SK-N-MC (cell line): ENCODE measurements around the gene SLC25A38.
"Not testable (repeated sequence)": the region's sequence is repeated elsewhere in the genome, so short reads cannot be mapped to it uniquely, and the experiment has no call there.

Experiments
- DNase-seq: peaks from one replicate; pipeline ENCODE4 v3.0.0-alpha.2; 2011; ENCODE audit warnings: low read depth, low spot score
- H3K27ac ChIP-seq: fragments of 200-600 bp; sonication (generic); 2 replicates; pipeline ENCODE4 v1.5.1; 2016; ENCODE audit warnings: mixed run types
- H3K36me3 ChIP-seq: fragments of 200-600 bp; sonication (generic); 2 replicates; pipeline ENCODE4 v1.6.1; 2017; ENCODE audit warnings: antibody characterized with exemption, low read length, mixed read lengths; ENCODE audit not compliant: insufficient read depth
- H3K4me3 ChIP-seq: fragments of 200-600 bp; sonication (generic); 2 replicates; pipeline ENCODE4 v1.5.1; 2016
- H3K9ac ChIP-seq: fragments of 200-600 bp; sonication (generic); 2 replicates; pipeline ENCODE4 v1.8.0; 2017; ENCODE audit warnings: mixed run types, mixed read lengths; ENCODE audit not compliant: insufficient read length
- H3K9me3 ChIP-seq: fragments of 200-600 bp; sonication (generic); 2 replicates; pipeline ENCODE4 v1.6.1; 2017; ENCODE audit warnings: low read depth, mild to moderate bottlenecking, antibody characterized with exemption, low read length, moderate library complexity, mixed read lengths
- EZH2 ChIP-seq: fragments of 200-600 bp; sonication (generic); IDR thresholded peaks from one replicate; pipeline ENCODE4 v1.6.1; 2017; ENCODE audit warnings: antibody characterized with exemption
- FOXP2 ChIP-seq: optimal IDR thresholded peaks from 2 replicates; pipeline ENCODE3; 2011; ENCODE audit warnings: mild to moderate bottlenecking, moderate library complexity; ENCODE audit not compliant: insufficient read depth; ENCODE audit errors: extremely low read length, control extremely low read depth
- POLR2AphosphoS5 ChIP-seq: IDR thresholded peaks from 2 replicates; pipeline ENCODE4 v1.6.1; 2012; ENCODE audit warnings: mild to moderate bottlenecking, low read depth, low read length, borderline replicate concordance

Gene SLC25A38

DNA sequence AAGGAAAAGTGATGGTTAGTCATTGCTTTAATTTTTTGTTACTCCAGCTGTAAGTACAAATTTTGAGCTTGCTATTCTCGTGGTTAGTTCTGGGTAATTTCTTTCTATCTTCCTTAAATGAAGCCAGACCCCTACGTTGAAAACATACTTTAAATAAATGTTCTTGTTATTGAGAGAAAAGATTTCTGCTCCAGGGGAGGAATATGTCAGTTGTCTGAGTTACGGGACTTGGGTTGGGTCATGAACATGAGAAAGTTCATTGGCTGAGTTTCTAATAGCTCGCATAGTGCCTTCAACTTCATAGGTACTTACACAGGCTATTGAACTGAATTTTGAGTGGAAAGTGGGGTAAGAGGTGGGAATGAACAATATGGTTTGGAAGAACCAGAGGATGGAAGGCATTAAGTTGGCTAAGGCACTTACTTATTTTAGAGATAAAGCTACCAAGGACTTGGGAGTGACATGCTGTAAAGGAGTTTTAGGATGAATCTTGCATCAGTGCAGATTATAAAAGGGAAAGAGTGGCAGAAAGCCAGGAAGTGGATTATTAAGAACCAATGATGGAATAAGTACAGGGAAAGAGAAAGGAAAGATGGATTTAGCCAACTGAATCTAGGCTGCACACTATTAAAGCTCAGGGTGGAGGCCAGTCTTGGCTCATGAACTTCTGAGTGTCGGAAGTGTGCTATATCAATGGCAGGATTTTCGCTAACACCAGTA is 24.8 kb downstream of the SLC25A38 start:
- Histone ChIP-seq H3K36me3 (peaks cover 57% of the 10 kb centered on the region), H3K27ac (peak overlapping the region; percentile 64), H3K4me3 (peak overlapping the region; percentile 89), H3K9me3 (no peaks in the 10 kb centered on the region), H3K9ac (peak overlapping the region; percentile 97)
- DNase-seq: no peak
- no peak for TF ChIP-seq FOXP2
- no peak for TF ChIP-seq POLR2AphosphoS5
- TF ChIP-seq EZH2: no peak

DNA sequence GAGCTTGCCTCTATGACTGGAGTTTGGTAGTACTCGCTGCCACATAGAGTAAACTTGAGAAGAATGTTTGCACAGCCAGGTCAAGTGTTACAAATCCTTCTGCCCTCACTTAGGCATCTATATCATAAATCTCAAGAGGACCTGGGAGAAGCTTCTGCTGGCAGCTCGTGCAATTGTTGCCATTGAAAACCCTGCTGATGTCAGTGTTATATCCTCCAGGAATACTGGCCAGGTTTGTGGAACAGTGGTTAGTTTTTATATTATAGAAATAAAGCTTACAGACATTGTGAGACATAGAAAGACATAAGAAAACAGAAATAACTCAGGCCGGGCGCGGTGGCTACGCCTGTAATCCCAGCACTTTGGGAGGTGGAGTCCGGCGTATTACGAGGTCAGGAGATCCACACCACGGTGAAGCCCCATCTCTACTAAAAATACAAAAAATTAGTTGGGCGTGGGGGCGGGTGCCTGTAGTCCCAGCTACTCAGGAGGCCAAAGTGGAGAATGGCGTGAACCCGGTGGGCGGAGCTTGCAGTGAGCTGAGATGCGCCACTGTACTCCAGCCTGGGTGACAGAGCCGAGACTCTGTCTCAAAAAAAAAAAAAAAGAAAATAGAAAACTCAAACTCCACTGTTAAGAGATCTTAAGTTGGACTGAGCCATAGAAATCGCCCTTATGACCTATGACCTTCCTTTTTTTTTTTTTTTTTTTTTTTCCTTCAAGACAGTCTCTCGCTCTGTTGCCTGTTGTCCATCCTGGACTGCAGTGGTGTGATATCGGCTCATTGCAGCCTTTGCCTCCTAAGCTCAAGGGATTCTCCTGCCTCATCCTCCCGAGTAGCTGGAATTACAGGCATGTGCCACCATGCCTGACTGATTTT is 25.6 kb downstream of the SLC25A38 start:
- Histone ChIP-seq H3K36me3 (peaks cover 65% of the 10 kb centered on the region), H3K9ac (peak overlapping the region; percentile 97), H3K27ac (0 out of 2 replicates have a peak overlapping the region, but pooled peaks have one; percentile 62), H3K9me3 (no peaks in the 10 kb centered on the region), H3K4me3 (peak overlapping the region; percentile 89)
- DNase-seq: no peak
- TF ChIP-seq EZH2 (no peak), POLR2AphosphoS5 (no peak; the same call in 1 of the 2 replicates), FOXP2 (no peak)

DNA sequence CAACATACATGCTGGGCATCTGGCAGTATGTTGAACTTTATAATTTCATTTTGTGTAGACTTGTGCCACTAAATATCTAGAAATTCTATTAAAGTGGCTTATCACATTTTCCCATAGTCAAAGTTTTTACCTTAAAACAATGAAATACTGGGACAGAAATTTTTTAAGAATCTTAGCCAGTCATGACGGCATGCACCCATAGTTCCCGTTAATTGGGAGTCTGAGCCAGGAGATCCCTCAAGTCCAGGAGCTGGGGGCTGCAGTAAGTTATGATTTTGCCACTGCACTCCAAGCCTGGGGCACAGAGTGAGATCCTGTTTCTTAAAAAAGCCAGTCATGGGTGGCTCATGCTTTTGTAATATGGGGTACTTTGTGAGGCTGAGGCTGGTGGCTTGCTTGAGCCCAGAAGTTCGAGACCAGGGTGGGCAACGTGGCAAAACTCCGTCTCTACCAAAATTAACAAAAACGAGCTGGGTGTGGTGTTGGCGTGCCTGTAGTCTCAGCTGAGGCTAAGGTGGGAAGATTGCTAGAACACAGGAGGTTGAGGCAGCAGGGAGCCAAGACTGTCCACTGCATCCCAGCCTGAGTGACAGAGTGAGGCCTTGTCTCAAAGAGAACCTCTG is 26.5 kb downstream of the SLC25A38 start:
- H3K27ac ChIP-seq: peak overlapping the region; percentile 62; the same call in 1 of the 2 replicates
- peak overlapping the region; percentile 11 for H3K9ac ChIP-seq
- H3K9me3 ChIP-seq: no peaks in the 10 kb centered on the region
- peak overlapping the region; percentile 33; the same call in 1 of the 2 replicates for H3K4me3 ChIP-seq
- H3K36me3 ChIP-seq: peaks cover 67% of the 10 kb centered on the region
- TF ChIP-seq EZH2 (no peak), POLR2AphosphoS5 (peak; percentile 7; the same call in 1 of the 2 replicates)
- no peak for DNase-seq

DNA sequence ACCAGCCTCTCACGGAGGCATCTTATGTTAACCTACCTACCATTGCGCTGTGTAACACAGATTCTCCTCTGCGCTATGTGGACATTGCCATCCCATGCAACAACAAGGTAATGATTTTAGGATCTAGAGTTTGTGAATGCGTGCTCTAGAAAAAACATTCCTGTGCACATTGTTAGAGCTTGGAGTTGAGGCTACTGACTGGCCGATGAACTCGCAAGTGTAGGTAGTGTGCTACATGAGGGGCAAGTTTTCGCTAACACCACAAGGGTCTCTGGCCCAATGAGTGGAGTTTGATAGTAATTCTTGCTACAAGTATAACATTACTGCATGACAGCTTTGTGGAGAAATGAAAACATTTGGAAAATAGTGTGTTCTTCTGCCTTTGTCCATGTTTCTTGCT is 27.7 kb downstream of the SLC25A38 start:
- no peak overlapping the region for H3K9ac ChIP-seq
- DNase-seq: no peak
- no peak overlapping the region for H3K27ac ChIP-seq
- H3K4me3 ChIP-seq: no peak overlapping the region
- TF ChIP-seq EZH2 (no peak), FOXP2 (no peak), POLR2AphosphoS5 (no peak)
- peaks cover 67% of the 10 kb centered on the region for H3K36me3 ChIP-seq
- no peaks in the 10 kb centered on the region for H3K9me3 ChIP-seq

DNA sequence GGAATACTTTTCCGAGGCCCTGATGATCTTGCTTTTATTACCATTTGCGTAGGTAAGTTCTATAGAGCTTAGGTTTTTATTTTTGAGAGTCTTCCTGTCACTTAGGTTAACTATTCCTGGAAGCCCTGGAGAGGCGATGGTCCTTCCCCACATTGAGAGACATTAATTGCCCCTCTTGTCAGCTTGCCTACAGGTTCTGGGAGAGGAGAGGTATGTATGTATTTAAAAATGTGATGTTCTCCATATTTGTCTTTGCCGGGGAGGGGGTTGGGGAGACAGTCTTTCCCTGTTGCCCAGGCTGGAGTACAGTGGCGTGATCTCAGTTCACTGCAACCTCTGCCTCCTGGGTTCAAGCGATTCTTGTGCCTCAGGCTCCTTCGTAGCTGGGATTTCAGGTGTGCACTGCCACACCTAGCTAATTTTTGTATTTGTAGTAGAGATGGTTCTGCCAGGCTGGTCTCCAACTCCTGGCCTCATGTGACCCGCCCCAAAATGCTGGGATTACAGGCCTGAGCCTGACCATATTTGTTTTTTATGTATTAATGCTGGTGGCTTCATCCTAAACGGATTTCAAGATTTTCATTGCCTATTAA is 29.6 kb downstream of the SLC25A38 start:
- H3K27ac ChIP-seq: peak overlapping the region; percentile 62; the same call in 1 of the 2 replicates
- no peak for DNase-seq
- H3K4me3 ChIP-seq: no peak overlapping the region
- H3K9me3 ChIP-seq: no peaks in the 10 kb centered on the region
- no peak overlapping the region for H3K9ac ChIP-seq
- TF ChIP-seq FOXP2 (no peak), EZH2 (no peak), POLR2AphosphoS5 (no peak)
- peaks cover 60% of the 10 kb centered on the region for H3K36me3 ChIP-seq

DNA sequence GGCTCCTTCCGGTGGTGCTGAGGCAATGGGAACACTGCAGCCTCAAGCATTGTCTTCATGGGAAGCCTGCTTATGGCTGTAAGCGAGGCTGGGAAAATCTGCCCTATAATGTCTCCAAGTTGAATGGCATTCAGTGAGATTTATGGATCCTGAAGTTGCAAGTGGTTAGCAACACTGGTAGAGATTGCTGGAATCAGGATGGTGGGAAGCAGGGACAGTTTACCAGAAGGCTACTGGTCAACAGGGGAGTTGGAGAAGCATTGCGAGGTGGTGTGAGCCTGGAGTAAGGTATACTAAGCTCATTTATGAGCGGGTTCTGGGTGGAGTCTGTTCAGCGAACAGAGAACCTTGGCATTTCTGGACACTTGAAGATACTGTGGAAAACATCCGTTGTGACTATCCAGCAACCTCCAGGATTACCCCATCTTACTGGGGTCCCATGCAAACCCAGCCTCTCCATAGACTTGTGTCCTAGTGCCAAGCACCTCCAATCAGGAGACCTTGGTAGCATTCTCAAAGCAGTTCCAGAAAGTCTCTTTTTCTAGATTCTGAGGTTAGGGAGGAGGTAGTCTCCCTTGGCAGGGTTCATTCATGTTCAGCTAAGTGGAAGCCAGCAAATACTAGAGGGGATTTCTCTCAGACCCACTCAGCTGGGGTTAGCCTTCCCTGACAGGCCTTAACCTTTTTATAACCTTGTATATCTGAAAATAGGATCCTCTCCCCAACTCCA is 30.7 kb downstream of the SLC25A38 start:
- TF ChIP-seq EZH2 (no peak), POLR2AphosphoS5 (no peak; the same call in 1 of the 2 replicates), FOXP2 (no peak)
- Histone ChIP-seq H3K4me3 (no peak overlapping the region), H3K9me3 (no peaks in the 10 kb centered on the region), H3K36me3 (peaks cover 49% of the 10 kb centered on the region), H3K9ac (no peak overlapping the region), H3K27ac (peak overlapping the region; percentile 62)
- no peak for DNase-seq

DNA sequence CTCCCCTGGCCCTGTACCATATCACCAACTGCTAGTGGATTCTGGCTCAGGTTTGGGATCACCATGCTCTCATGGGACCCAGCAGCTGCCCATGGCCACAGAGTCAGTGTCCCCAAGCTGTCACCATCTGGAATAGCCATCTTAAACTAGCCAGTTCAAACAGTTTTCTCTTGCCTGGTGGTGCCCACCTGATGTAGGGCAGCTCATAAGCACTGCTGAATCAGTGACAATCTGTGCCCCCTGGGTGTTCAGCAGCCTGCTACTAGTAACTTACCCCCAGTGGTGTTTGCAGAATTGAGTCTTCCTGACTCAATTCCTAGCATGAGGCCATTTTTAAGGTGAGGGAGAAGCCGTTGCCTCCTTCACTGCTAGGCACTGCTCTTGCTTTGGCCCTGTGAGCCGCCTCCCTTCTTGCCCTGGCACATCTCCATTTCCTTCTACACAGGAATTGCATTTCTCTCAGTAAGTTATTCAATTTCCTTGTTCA is 31.3 kb downstream of the SLC25A38 start:
- no peak for TF ChIP-seq EZH2
- peak; percentile 70 for TF ChIP-seq POLR2AphosphoS5
- H3K36me3 ChIP-seq: peaks cover 43% of the 10 kb centered on the region
- H3K9me3 ChIP-seq: no peaks in the 10 kb centered on the region
- no peak for DNase-seq
- no peak overlapping the region for H3K4me3 ChIP-seq
- peak overlapping the region; percentile 45; the same call in 1 of the 2 replicates for H3K27ac ChIP-seq
- H3K9ac ChIP-seq: no peak overlapping the region

DNA sequence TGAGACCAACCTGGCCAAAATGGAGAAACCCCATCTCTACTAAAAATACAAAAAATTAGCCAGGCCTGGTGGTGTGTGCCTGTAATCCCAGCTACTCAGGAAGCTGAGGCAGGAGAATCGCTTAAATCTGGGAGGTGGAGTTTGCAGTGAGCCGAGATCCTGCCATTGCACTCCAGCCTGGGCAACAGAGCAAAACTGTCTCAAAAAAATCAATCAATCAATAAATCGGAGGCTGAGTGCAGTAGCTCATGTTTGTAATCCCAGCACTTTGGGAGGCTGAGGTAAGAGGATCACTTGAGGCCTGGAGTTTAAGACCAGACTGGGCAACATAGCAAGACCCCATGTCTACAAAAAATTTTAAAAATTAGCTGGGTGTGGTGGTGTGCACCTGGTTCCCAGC is 32.1 kb downstream of the SLC25A38 start:
- H3K9me3 ChIP-seq, H3K4me3 ChIP-seq, H3K27ac ChIP-seq, H3K9ac ChIP-seq, DNase-seq: not testable (repeated sequence)
- peaks cover 35% of the 10 kb centered on the region for H3K36me3 ChIP-seq
